Mononuclear cell (primary cell): ENCODE measurements around the gene HECTD1. TPM values are rescaled to one million over a fixed set of nuclear protein-coding genes. Genes with fewer than 3 reads are reported as not detected.

Experiments used
- H3K27me3 ChIP-seq: 2 replicates; pipeline ENCODE4 v1.6.0; 2011; ENCODE audit warnings: low read length, control low read depth; ENCODE audit not compliant: insufficient read depth
- H3K4me1 ChIP-seq: 2 replicates; pipeline ENCODE4 v1.5.1; 2011; ENCODE audit warnings: mild to moderate bottlenecking, low read length, control low read depth; ENCODE audit not compliant: insufficient read depth
- H3K4me3 ChIP-seq: 2 replicates; pipeline ENCODE4 v1.5.1; 2011; ENCODE audit warnings: mild to moderate bottlenecking, low read length, moderate library complexity
- H3K9me3 ChIP-seq: 2 replicates; pipeline ENCODE4 v1.5.1; 2011; ENCODE audit warnings: low read depth, mild to moderate bottlenecking, control low read depth, low read length
- total RNA-seq: library from RNA; depleted of rRNA; stranded (reverse); fragments of >200 nt; gene quantifications from one replicate; pipeline ENCODE4 v1.2.3, GENCODE V29; 2012

HECTD1 gene
- total RNA-seq, 1 donor = 236 TPM

DNA sequence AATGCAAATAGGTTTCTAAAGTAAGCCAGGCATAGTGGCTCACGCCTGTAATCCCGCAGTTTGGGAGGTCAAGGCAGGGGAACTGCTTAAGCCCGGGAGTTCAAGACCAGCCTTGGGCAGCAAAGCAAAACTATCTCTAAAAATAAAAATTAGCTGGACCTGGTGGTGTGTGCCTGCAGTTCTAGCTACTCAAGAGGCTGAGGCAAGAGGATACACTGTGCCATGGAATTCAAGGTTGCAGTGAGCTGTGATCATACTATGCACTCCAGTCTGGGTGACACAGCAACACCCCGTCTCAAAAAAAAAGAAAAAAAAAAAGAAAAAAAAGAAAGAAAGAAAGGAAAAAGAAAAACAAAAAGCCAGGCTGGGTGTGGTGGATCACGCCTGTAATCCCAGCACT is 46.3 kb downstream of the HECTD1 start:
- H3K9me3 ChIP-seq = no peaks in the 10 kb centered on the region
- no peak overlapping the region for H3K4me3 ChIP-seq
- H3K4me1 ChIP-seq = no peaks in the 10 kb centered on the region
- H3K27me3 ChIP-seq = no peaks in the 10 kb centered on the region

GRCh38 chr14:31159682-31160296 is 47.8 kb downstream of the HECTD1 start:
- Histone ChIP-seq H3K4me3 (no peak overlapping the region), H3K4me1 (no peaks in the 10 kb centered on the region), H3K9me3 (no peaks in the 10 kb centered on the region), H3K27me3 (no peaks in the 10 kb centered on the region)

DNA sequence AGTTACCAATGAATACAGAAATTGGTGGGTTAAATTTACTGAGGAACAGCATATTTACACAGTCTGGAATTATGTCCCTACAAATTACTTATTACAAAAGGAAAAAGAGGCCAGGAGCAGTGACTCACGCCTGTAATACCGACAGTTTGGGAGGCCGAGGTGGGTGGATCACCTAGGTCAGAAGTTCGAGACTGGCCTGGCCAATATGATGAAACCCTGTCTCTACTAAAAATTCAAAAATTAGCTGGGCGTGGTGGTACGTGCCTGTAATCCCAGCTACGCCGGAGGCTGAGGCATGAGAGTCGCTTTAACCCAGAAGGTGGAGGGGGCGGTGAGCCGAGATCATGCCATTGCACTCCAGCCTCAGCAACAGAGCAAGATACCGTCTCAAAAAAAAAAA is 52.6 kb downstream of the HECTD1 start:
- Histone ChIP-seq H3K4me3 (no peak overlapping the region), H3K4me1 (no peaks in the 10 kb centered on the region), H3K27me3 (no peaks in the 10 kb centered on the region), H3K9me3 (no peaks in the 10 kb centered on the region)

GRCh38 chr14:31142455-31143087 is 65.0 kb downstream of the HECTD1 start:
- Histone ChIP-seq H3K4me3 (no peak overlapping the region), H3K9me3 (no peaks in the 10 kb centered on the region), H3K27me3 (no peaks in the 10 kb centered on the region), H3K4me1 (no peaks in the 10 kb centered on the region)

DNA sequence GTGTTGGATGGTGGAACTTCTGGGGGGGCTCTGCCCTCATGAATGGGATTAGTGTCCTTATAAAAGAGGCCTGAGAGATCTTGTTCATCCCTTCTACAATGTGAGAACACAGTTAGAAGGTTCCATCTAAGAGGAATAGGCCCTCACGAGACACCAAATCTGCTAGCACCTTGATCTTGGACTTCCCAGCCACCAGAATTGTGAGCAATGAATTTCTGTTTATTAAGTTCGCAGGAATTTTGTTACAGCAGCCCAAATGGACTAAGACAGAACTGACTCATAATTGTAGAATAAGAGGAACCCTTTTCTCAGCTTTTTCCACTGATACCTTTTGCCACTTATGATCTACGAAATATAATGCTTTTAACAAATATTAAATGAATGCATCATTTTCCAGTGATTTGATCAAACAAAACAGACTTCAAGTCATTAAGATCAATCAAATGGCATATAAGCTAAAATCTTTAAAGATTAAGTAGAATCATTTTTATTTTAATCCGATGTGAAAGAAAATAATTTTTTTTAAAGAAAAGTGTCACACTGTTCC is 68.2 kb downstream of the HECTD1 start:
- Histone ChIP-seq H3K9me3 (no peaks in the 10 kb centered on the region), H3K4me1 (no peaks in the 10 kb centered on the region), H3K4me3 (no peak overlapping the region), H3K27me3 (no peaks in the 10 kb centered on the region)

- H3K27me3 ChIP-seq = no peaks in the 10 kb centered on the region
- no peaks in the 10 kb centered on the region for H3K9me3 ChIP-seq
- H3K4me1 ChIP-seq = no peaks in the 10 kb centered on the region
- no peak overlapping the region for H3K4me3 ChIP-seq
These were observed 69.3 kb downstream of the HECTD1 start for GRCh38 chr14:31138301-31138700.

- Histone ChIP-seq H3K4me1 (no peaks in the 10 kb centered on the region), H3K27me3 (no peaks in the 10 kb centered on the region), H3K4me3 (no peak overlapping the region), H3K9me3 (no peaks in the 10 kb centered on the region)
These were observed 70.2 kb downstream of the HECTD1 start for GRCh38 chr14:31137214-31137889.

DNA sequence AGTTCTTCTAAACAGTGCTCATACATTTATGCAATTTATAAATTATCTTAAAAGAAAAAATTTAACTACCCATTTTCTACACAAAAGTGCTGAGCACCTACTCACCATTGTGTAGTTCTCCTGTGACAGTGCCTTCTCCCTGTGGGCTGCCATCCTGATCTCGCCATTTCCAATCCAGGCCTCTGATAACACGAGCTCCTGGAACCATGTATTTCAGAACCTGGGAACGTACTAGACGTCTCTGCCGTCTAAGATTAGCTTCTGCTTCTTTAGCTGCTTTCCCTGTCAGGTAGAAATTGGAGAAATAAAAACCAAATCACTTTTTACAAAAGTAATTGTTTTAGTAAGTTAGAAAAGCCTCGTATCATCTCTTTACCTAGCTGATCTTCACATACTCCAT is 74.5 kb downstream of the HECTD1 start:
- H3K4me3 ChIP-seq = no peak overlapping the region
- H3K9me3 ChIP-seq = no peaks in the 10 kb centered on the region
- H3K4me1 ChIP-seq = peaks cover 9% of the 10 kb centered on the region

DNA sequence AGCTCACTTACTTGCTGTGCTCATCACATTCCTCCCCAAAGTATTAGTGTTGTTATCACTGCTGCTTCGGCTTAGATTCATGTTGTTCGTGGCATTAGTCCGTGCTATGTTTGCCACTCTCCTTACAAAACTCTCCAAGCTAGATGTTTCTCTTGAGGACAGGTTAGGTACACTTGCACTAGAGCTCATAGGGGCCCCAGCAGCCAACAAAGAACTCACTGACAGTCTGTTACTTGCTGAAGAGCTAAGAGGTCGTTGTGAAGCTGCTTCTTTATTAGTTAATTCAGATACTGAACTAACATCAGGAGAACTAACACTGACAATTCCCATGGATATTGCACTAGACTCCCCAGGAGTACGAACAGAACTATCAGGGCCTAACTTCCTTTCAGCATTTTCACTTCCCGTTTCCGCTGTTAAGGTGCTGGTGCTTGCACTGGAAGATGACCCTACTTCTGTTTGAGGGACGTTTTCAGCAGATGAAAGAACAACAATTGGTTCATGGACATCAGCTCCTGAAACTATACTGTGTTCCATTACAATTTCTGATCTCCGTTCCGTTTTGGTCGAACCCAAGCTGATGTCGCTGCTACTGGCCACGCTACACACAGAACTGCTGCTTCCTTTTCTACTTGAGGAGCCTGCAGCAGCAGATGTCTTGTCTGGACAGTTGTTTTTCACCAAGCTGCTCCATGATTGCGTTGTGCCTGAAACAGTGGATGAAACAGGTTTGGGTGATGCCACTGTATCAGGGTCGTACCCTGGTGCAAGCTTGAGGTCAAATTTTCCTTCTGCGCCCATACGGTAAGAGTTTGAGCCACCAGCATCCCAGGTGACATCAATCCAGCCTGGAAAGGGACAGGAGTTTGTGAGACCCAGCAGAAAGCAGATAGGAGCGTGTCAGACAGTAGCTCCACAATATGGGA is 78.7 kb downstream of the HECTD1 start:
- Histone ChIP-seq H3K4me1 (peaks cover 14% of the 10 kb centered on the region), H3K27me3 (no peaks in the 10 kb centered on the region), H3K4me3 (no peak overlapping the region), H3K9me3 (no peaks in the 10 kb centered on the region)

More for the DNA sequence above, 74.5 kb downstream of the HECTD1 start:
- no peaks in the 10 kb centered on the region for H3K27me3 ChIP-seq

DNA sequence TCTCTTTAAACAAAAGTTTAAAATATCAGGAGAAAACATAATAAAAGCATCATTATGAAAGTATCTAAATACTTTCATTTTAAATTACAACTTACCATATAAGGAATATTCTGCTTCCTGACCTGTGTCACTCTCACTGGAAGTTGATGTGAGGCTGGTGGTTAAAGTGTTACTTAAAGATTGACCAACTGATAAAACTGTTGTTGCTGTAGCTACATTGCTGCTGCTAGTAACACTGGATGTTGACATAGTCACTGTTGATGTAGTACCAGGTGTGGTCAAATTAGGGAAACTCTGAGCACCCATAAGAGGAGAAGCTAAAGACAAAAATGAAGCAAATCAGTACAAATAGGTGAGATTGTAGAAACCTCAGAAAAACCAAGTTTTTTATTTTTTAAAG is 79.9 kb downstream of the HECTD1 start:
- Histone ChIP-seq H3K27me3 (no peaks in the 10 kb centered on the region), H3K4me1 (peaks cover 14% of the 10 kb centered on the region), H3K9me3 (no peaks in the 10 kb centered on the region), H3K4me3 (no peak overlapping the region)

DNA sequence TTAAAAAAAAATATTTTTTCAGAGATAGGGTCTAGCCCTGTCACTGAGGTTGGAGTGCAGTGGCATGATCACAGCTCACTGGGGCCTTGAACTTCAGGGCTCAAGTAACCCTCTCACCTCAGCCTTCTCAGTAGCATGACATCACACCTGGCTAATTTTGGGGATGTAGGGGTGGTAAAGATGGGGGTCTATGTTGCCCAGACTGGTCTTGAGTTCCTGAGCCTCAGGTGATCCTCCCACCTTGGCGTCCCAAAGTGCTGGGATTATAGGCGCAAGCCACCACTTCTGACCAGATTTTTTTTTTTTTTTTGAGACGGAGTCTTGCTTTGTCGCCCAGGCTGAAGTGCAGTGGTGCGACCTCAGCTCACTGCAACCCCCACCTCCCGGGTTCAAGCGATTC is 80.9 kb downstream of the HECTD1 start:
- Histone ChIP-seq H3K27me3 (no peaks in the 10 kb centered on the region), H3K9me3 (no peaks in the 10 kb centered on the region), H3K4me1 (peaks cover 14% of the 10 kb centered on the region), H3K4me3 (no peak overlapping the region)

DNA sequence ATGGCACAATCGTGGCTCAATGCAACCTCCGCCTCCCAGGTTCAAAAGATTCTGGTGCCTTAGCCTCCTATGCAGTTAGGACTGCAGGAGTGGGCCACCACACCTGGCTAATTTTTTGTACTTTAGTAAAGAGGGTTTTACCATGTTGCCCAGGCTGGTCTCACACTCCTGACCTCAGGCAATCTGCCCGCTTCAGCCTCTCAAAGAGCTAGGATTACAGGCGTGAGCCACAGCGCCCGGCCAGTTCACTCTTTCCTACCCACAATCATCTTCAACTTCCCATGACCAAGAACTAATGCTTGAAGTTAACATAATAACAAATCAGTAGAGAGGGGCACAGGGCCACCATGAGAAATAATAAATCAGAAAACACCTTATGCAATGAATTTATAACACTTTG is 82.4 kb downstream of the HECTD1 start:
- Histone ChIP-seq H3K27me3 (no peaks in the 10 kb centered on the region), H3K4me1 (peaks cover 14% of the 10 kb centered on the region), H3K9me3 (no peaks in the 10 kb centered on the region), H3K4me3 (no peak overlapping the region)

- Histone ChIP-seq H3K4me1 (peaks cover 14% of the 10 kb centered on the region), H3K9me3 (no peaks in the 10 kb centered on the region), H3K4me3 (no peak overlapping the region), H3K27me3 (no peaks in the 10 kb centered on the region)
These were observed 83.4 kb downstream of the HECTD1 start for GRCh38 chr14:31124197-31124596.

DNA sequence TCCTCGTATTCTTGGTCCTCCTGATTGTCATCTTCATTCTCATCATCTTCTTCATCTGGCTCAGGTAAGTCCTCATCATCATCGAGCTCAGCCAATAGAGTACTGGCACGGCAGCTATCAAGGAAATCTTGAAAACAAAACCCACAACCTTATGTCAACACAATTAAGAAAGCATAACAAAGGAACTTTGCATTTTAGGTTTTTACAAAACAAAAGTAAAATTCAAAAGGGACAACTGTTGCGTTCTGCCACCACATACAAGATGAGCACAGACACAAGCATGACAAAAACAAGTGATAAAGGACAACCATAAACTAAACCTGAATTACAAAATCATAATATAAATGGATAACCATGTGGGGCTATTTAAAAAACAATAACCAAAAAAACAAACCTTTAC is 84.7 kb downstream of the HECTD1 start:
- no peaks in the 10 kb centered on the region for H3K27me3 ChIP-seq
- peaks cover 6% of the 10 kb centered on the region for H3K4me1 ChIP-seq
- H3K4me3 ChIP-seq = no peak overlapping the region
- H3K9me3 ChIP-seq = no peaks in the 10 kb centered on the region
